GM18511 (cell line): Measurements from ENCODE around the gene EPS8.

ENCODE experiments used
- ATAC-seq: cut with Tn5 transposase; IDR thresholded peaks from one replicate; pipeline ENCODE4 v1.9.1; 2021; ENCODE audit warnings: mild to moderate bottlenecking, moderate library complexity; ENCODE audit not compliant: unreplicated experiment

Gene EPS8

GRCh38 chr12:15693228-15693911 is 95.8 kb downstream of the EPS8 start:
- ATAC-seq, result no peak

- no peak for ATAC-seq
Observed at GRCh38 chr12:15691388-15691787, 97.8 kb downstream of the EPS8 start.

- no peak for ATAC-seq
Observed at GRCh38 chr12:15690320-15690719, 98.9 kb downstream of the EPS8 start.

- no peak for ATAC-seq
Observed at GRCh38 chr12:15689751-15690191, 99.4 kb downstream of the EPS8 start.

- ATAC-seq, result peak; percentile 65
Observed at GRCh38 chr12:15688838-15689625, 100.2 kb downstream of the EPS8 start.

GRCh38 chr12:15688202-15688736 is 100.9 kb downstream of the EPS8 start:
- no peak for ATAC-seq

- no peak for ATAC-seq
Observed at GRCh38 chr12:15687583-15687982, 101.6 kb downstream of the EPS8 start.

- no peak for ATAC-seq
Observed at GRCh38 chr12:15684896-15685658, 104.1 kb downstream of the EPS8 start.

- ATAC-seq, result no peak
Observed at GRCh38 chr12:15682826-15683225, 106.4 kb downstream of the EPS8 start.

GRCh38 chr12:15679151-15679550 is 110.0 kb downstream of the EPS8 start:
- ATAC-seq, result no peak

GRCh38 chr12:15677726-15678201 is 111.4 kb downstream of the EPS8 start:
- no peak for ATAC-seq

- ATAC-seq, result no peak
Observed at GRCh38 chr12:15677228-15677627, 112.0 kb downstream of the EPS8 start.

- ATAC-seq, result no peak
Observed at GRCh38 chr12:15672671-15673270, 116.4 kb downstream of the EPS8 start.

GRCh38 chr12:15670756-15671155 is 118.4 kb downstream of the EPS8 start:
- ATAC-seq, result no peak

GRCh38 chr12:15669256-15669948 is 119.8 kb downstream of the EPS8 start:
- no peak for ATAC-seq

- ATAC-seq, result no peak
Observed at GRCh38 chr12:15664491-15664890, 124.7 kb downstream of the EPS8 start.

- no peak for ATAC-seq
Observed at GRCh38 chr12:15662983-15663659, 126.1 kb downstream of the EPS8 start.

- no peak for ATAC-seq
Observed at GRCh38 chr12:15662303-15662980, 126.7 kb downstream of the EPS8 start.

GRCh38 chr12:15651371-15651770 is 137.8 kb downstream of the EPS8 start:
- ATAC-seq, result no peak
